HepG2 (cell line): ENCODE data around the gene NOL12. TPM values are rescaled to one million over a fixed set of nuclear protein-coding genes. Genes with fewer than 3 reads are reported as not detected.

Source experiments
- CEBPG ChIP-seq: IDR thresholded peaks from 2 replicates; pipeline ENCODE4 v1.6.1; 2016
- SOX13 ChIP-seq, 3 experiments: fragments of 450-650 bp in 1 of 3; sonication (generic) in 1 of 3; formaldehyde crosslinking in 1 of 3; IDR thresholded peaks in 2 of 3; conservative IDR thresholded peaks in 1 of 3; 2 replicates each; pipeline versions ENCODE4 v1.5.0 to v1.6.1; 2016 to 2020; ENCODE audit warnings: antibody characterized with exemption in 1 of 3, mild to moderate bottlenecking in 1 of 3, missing compliant biosample characterization in 1 of 3, missing genetic modification reagents in 1 of 3, moderate library complexity in 1 of 3
- ZBTB33 ChIP-seq: sonication (generic); formaldehyde crosslinking; IDR thresholded peaks from 2 replicates; pipeline ENCODE4 v1.4.0; 2020; ENCODE audit warnings: missing genetic modification reagents
- ZNF609 ChIP-seq: sonication (generic); formaldehyde crosslinking; IDR thresholded peaks from 2 replicates; pipeline ENCODE4 v1.4.0; 2020; ENCODE audit warnings: mild to moderate bottlenecking, missing genetic modification reagents, borderline replicate concordance
- ZNF616 ChIP-seq: sonication (generic); formaldehyde crosslinking; IDR thresholded peaks from 2 replicates; pipeline ENCODE4 v1.5.0; 2020; ENCODE audit warnings: low read depth, mild to moderate bottlenecking, missing genetic modification reagents
- polyA plus RNA-seq, 8 experiments: library from polyadenylated mRNA; depleted of rRNA in 3 of 8; stranded (reverse) in 7 of 8; unstranded in 1 of 8; fragments of >200 nt; fragmentation: Illumina TruSeq in 4 of 8; extraction: Trizol in 4 of 8; gene quantifications; 2 replicates each; pipeline versions ENCODE4 v1.2.1 to v1.2.3, GENCODE V29; 2011 to 2016; ENCODE audit warnings: low read depth in 4 of 8, missing spikeins in 1 of 8, mixed read lengths in 1 of 8; ENCODE audit not compliant: insufficient read depth in 1 of 8
- total RNA-seq, 5 experiments: library from RNA; depleted of rRNA; stranded (reverse); fragments of >200 nt; fragmentation: Illumina TruSeq; extraction: Trizol; gene quantifications; 2 replicates each; pipeline ENCODE4 v1.2.3, GENCODE V29; 2016; ENCODE audit warnings: low read depth in 1 of 5
- TF ChIP-seq, protein P1 (sequence below): sonication (generic); formaldehyde crosslinking; IDR thresholded peaks from 2 replicates; pipeline ENCODE4 v1.4.0; 2020; ENCODE audit warnings: low read depth, mild to moderate bottlenecking, missing genetic modification reagents
- TF ChIP-seq, protein P2 (sequence below): sonication (generic); formaldehyde crosslinking; IDR thresholded peaks from 2 replicates; pipeline ENCODE4 v1.4.0; 2020; ENCODE audit warnings: mild to moderate bottlenecking, missing genetic modification reagents
- TF ChIP-seq, protein P3 (sequence below), 2 experiments: sonication (generic) in 1 of 2; formaldehyde crosslinking in 1 of 2; IDR thresholded peaks; 2 replicates each; pipeline versions ENCODE4 v1.6.1 to v1.9.0; 2014 to 2022; ENCODE audit warnings: antibody characterized with exemption in 1 of 2, borderline replicate concordance in 1 of 2, inconsistent platforms in 1 of 2, low read depth in 1 of 2, missing genetic modification reagents in 1 of 2
- TF ChIP-seq, protein P4 (sequence below): sonication (generic); formaldehyde crosslinking; IDR thresholded peaks from 2 replicates; pipeline ENCODE4 v1.9.0; 2022; ENCODE audit warnings: low read depth, missing genetic modification reagents

NOL12 gene
- total and polyA plus RNA-seq, 2 of the 13 experiments (the other 11 are each of a cell fraction or from before 2014, with no cell fraction given), result 14.3 to 31.4 TPM

DNA sequence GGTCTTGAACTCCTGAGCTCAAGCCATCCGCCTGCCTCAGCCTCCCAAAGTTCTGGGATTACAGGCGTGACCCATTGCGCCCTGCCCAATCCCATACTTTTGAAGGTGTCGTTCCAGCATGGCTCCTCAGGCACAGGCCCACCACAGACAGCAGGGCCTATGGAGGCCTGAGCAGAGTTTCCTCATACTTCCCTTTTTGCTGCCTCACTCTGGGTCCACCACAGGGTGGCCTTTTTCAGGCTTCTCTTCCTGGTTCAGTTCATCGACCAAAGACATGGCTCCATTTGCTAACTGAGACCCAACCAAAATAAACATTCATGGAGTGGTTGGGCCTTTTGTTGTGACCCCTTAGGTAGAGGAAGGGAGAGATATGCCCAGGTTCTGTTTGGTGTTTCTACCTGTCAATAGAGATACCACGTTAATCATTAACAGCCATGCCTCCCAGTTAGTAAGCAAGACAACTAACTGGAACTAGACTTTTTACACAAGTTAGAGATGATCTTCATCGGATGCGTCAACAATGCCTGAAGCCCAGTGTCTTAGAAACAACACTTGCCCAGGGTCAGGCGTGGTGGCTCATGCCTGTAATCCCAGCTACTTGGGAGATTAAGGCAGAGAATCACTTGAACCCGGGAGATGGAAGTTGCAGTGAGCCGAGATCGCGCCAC lies 45.8 kb downstream of the NOL12 start (continued):
- TF ChIP-seq, protein P1, sequence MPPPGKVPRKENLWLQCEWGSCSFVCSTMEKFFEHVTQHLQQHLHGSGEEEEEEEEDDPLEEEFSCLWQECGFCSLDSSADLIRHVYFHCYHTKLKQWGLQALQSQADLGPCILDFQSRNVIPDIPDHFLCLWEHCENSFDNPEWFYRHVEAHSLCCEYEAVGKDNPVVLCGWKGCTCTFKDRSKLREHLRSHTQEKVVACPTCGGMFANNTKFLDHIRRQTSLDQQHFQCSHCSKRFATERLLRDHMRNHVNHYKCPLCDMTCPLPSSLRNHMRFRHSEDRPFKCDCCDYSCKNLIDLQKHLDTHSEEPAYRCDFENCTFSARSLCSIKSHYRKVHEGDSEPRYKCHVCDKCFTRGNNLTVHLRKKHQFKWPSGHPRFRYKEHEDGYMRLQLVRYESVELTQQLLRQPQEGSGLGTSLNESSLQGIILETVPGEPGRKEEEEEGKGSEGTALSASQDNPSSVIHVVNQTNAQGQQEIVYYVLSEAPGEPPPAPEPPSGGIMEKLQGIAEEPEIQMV (CRISPR knock-in tag), result peak; percentile 75; the same call in 1 of the 2 replicates
- no peak for TF ChIP-seq ZNF616 (CRISPR knock-in tag)
- TF ChIP-seq SOX13 (IDR thresholded peaks at IDR 0.05), result no peak
- TF ChIP-seq SOX13 (CRISPR knock-in tag; conservative IDR thresholded peaks at IDR 0.05 in 1 of 2, IDR thresholded peaks at IDR 0.05 in 1 of 2), result peak in 1 of 2 experiments; percentile 82; a peak in 2 of 4 replicates
- TF ChIP-seq, protein P2, sequence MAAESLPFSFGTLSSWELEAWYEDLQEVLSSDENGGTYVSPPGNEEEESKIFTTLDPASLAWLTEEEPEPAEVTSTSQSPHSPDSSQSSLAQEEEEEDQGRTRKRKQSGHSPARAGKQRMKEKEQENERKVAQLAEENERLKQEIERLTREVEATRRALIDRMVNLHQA (CRISPR knock-in tag), result no peak
- TF ChIP-seq, protein P3, sequence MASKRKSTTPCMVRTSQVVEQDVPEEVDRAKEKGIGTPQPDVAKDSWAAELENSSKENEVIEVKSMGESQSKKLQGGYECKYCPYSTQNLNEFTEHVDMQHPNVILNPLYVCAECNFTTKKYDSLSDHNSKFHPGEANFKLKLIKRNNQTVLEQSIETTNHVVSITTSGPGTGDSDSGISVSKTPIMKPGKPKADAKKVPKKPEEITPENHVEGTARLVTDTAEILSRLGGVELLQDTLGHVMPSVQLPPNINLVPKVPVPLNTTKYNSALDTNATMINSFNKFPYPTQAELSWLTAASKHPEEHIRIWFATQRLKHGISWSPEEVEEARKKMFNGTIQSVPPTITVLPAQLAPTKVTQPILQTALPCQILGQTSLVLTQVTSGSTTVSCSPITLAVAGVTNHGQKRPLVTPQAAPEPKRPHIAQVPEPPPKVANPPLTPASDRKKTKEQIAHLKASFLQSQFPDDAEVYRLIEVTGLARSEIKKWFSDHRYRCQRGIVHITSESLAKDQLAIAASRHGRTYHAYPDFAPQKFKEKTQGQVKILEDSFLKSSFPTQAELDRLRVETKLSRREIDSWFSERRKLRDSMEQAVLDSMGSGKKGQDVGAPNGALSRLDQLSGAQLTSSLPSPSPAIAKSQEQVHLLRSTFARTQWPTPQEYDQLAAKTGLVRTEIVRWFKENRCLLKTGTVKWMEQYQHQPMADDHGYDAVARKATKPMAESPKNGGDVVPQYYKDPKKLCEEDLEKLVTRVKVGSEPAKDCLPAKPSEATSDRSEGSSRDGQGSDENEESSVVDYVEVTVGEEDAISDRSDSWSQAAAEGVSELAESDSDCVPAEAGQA (IDR thresholded peaks at IDR 0.05; ENCODE audit: low read depth), result peak; percentile 46; the same call in 1 of the 2 replicates
- TF ChIP-seq, protein P3 (CRISPR knock-in tag; IDR thresholded peaks at IDR 0.05; ENCODE audit: borderline replicate concordance), result no peak
- TF ChIP-seq, protein P4, sequence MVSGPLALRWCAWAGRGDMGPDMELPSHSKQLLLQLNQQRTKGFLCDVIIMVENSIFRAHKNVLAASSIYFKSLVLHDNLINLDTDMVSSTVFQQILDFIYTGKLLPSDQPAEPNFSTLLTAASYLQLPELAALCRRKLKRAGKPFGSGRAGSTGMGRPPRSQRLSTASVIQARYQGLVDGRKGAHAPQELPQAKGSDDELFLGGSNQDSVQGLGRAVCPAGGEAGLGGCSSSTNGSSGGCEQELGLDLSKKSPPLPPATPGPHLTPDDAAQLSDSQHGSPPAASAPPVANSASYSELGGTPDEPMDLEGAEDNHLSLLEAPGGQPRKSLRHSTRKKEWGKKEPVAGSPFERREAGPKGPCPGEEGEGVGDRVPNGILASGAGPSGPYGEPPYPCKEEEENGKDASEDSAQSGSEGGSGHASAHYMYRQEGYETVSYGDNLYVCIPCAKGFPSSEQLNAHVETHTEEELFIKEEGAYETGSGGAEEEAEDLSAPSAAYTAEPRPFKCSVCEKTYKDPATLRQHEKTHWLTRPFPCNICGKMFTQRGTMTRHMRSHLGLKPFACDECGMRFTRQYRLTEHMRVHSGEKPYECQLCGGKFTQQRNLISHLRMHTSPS (CRISPR knock-in tag), result no peak
- TF ChIP-seq CEBPG (CRISPR knock-in tag), result peak; percentile 40; the same call in 1 of the 2 replicates
- TF ChIP-seq ZBTB33, result peak; percentile 7; the same call in 1 of the 2 replicates
- TF ChIP-seq ZNF609 (CRISPR knock-in tag), result peak; percentile 36; the same call in 1 of the 2 replicates
